Right ventricle myocardium superior (tissue), 1 donor: ENCODE measurements around the gene SESN2. TPM values are rescaled to one million over a fixed set of nuclear protein-coding genes. Genes with fewer than 3 reads are reported as not detected.

ENCODE experiments used
- ATAC-seq: fragments of 200-7000 bp; cut with Tn5 transposase; one replicate; pipeline ENCODE4 v1.9.1; 2020; ENCODE audit warnings: mild to moderate bottlenecking; ENCODE audit not compliant: poor library complexity
- DNase-seq: peaks from one replicate; pipeline ENCODE4 v3.0.0-alpha.2; 2020
- intact Hi-C: fragments of 100-400 bp; cut with DNase I; formaldehyde crosslinking; loops from one replicate; pipeline ENCODE4 v1.11.2; 2022
- total RNA-seq: library from RNA; stranded (reverse); fragmentation: NEBNext Ultra II Directional; extraction: Animal tissue kit (Norgen Biotek cat#: 25700); gene quantifications from one replicate; pipeline ENCODE4 v1.2.1, GENCODE V29; 2021
- donor health status: DM: no; HTN: yes; CAD: no; lungs with severe emphysema.

Gene SESN2
- total RNA-seq, 1 donor from 2014 or later: 2.6 TPM

- ATAC-seq (peak; percentile 72), DNase-seq (peak; percentile 88)
- intact Hi-C loops: no loop called here
These were observed 10.9 kb upstream of the SESN2 start for GRCh38 chr1:28248273-28249012.

GRCh38 chr1:28249013-28249865 is 10.1 kb upstream of the SESN2 start:
- DNase-seq: peak; percentile 81
- intact Hi-C loops: no loop called here
- ATAC-seq: peak; percentile 38

- intact Hi-C loops: no loop called here
- no peak for DNase-seq
- no peak for ATAC-seq
These were observed 9.4 kb upstream of the SESN2 start for GRCh38 chr1:28249866-28250295.

- DNase-seq: no peak
- intact Hi-C loops: no loop called here
- no peak for ATAC-seq
These were observed 3.0 kb upstream of the SESN2 start for GRCh38 chr1:28256197-28256827.

GRCh38 chr1:28257736-28258135 is 1.6 kb upstream of the SESN2 start:
- intact Hi-C loops: no loop called here
- no peak for ATAC-seq

GRCh38 chr1:28258628-28259251 is 578 bp upstream of the SESN2 start:
- intact Hi-C loops: no loop called here
- DNase-seq: no peak
- no peak for ATAC-seq

More at GRCh38 chr1:28257736-28258135, 1.6 kb upstream of the SESN2 start:
- DNase-seq: no peak

- ATAC-seq (peak; percentile 68), DNase-seq (peak; percentile 84)
- intact Hi-C loops: loop anchor here (10.0 kb wide), 1 partner anchor 55 kb away; no protein-coding TSS in a partner anchor
These were observed 850 bp downstream of the SESN2 start for GRCh38 chr1:28259934-28260802.

- intact Hi-C loops: loop anchor here (10.0 kb wide), 1 partner anchor 54 kb away; no protein-coding TSS in a partner anchor
- no peak for DNase-seq
- no peak for ATAC-seq
These were observed 1.5 kb downstream of the SESN2 start for GRCh38 chr1:28260803-28261174.

- ATAC-seq (no peak), DNase-seq (no peak)
- intact Hi-C loops: loop anchor here (10.0 kb wide), 1 partner anchor 50 kb away; no protein-coding TSS in a partner anchor
These were observed 5.6 kb downstream of the SESN2 start for GRCh38 chr1:28264897-28265296.

GRCh38 chr1:28265577-28265976 is 6.3 kb downstream of the SESN2 start:
- no peak for DNase-seq
- intact Hi-C loops: loop anchor here (10.0 kb wide), 1 partner anchor 49 kb away; no protein-coding TSS in a partner anchor
- no peak for ATAC-seq

GRCh38 chr1:28266920-28267322 is 7.6 kb downstream of the SESN2 start:
- DNase-seq (no peak), ATAC-seq (peak; percentile 46)
- intact Hi-C loops: loop anchor here (10.0 kb wide), 1 partner anchor 48 kb away; no protein-coding TSS in a partner anchor

GRCh38 chr1:28267633-28268032 is 8.3 kb downstream of the SESN2 start:
- no peak for DNase-seq
- intact Hi-C loops: loop anchor here (10.0 kb wide), 1 partner anchor 47 kb away; no protein-coding TSS in a partner anchor
- ATAC-seq: peak; percentile 43

- no peak for ATAC-seq
- intact Hi-C loops: loop anchor here (10.0 kb wide), 1 partner anchor 45 kb away; no protein-coding TSS in a partner anchor
- DNase-seq: no peak
These were observed 10.2 kb downstream of the SESN2 start for GRCh38 chr1:28269529-28269928.

- intact Hi-C loops: no loop called here
- no peak for DNase-seq
- ATAC-seq: no peak
These were observed 13.0 kb downstream of the SESN2 start for GRCh38 chr1:28272215-28272852.

- intact Hi-C loops: no loop called here
- no peak for ATAC-seq
- no peak for DNase-seq
These were observed 14.0 kb downstream of the SESN2 start for GRCh38 chr1:28273216-28273860.

- intact Hi-C loops: no loop called here
- DNase-seq: no peak
- ATAC-seq: no peak
These were observed 19.4 kb downstream of the SESN2 start for GRCh38 chr1:28278763-28279162.

GRCh38 chr1:28279721-28280120 is 20.4 kb downstream of the SESN2 start:
- DNase-seq (no peak), ATAC-seq (no peak)
- intact Hi-C loops: no loop called here
